ENCODE measurements around the gene UIMC1. TPM values are rescaled to one million over a fixed set of nuclear protein-coding genes. Genes with fewer than 3 reads are reported as not detected.

Gene UIMC1
- total RNA-seq, 1 donor from 2014 or later: 42.2 TPM

DNA sequence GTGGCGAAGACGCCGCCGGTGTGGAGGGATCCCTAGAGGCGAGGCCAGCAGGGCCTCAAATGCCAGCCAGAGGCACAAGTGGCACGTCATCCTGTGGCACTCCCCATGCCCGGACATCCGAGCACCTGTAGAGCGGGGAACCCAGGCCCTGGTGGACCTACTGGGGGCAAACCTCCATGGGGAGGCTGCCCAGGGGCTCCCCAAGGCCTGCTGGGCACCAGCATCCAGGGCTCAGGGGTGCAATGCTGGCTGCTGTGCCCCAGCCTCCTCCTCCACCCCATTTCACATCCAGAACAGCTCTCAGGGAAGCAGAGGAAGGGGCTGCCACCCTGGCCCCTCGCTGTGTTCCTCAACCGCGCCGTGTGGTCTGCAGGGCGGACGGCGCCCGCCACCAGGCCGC is 151.0 kb downstream of the UIMC1 start:
- no peaks in the 10 kb centered on the region for H3K4me1 ChIP-seq
- TF ChIP-seq POLR2AphosphoS5 (IDR thresholded peaks at IDR 0.05; ENCODE audit: insufficient read depth in 1 of 2, low read depth in 1 of 2) (no peak), POLR2A (IDR thresholded peaks at IDR 0.05) (no peak)
- TF ChIP-seq, protein P1, sequence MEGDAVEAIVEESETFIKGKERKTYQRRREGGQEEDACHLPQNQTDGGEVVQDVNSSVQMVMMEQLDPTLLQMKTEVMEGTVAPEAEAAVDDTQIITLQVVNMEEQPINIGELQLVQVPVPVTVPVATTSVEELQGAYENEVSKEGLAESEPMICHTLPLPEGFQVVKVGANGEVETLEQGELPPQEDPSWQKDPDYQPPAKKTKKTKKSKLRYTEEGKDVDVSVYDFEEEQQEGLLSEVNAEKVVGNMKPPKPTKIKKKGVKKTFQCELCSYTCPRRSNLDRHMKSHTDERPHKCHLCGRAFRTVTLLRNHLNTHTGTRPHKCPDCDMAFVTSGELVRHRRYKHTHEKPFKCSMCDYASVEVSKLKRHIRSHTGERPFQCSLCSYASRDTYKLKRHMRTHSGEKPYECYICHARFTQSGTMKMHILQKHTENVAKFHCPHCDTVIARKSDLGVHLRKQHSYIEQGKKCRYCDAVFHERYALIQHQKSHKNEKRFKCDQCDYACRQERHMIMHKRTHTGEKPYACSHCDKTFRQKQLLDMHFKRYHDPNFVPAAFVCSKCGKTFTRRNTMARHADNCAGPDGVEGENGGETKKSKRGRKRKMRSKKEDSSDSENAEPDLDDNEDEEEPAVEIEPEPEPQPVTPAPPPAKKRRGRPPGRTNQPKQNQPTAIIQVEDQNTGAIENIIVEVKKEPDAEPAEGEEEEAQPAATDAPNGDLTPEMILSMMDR (IDR thresholded peaks at IDR 0.05): no peak
- intact Hi-C loops (cut with DNase I): no loop called here
- no peaks in the 10 kb centered on the region for H3K27me3 ChIP-seq
- H3K27ac ChIP-seq: no peak overlapping the region
- no peaks in the 10 kb centered on the region for H3K36me3 ChIP-seq
- H3K4me3 ChIP-seq: no peak overlapping the region
- no peak for DNase-seq (ENCODE audit: extremely low spot score in 2 of 2)
- no peaks in the 10 kb centered on the region for H3K9me3 ChIP-seq

Other genes starting within 250 kb of the UIMC1 start
- not detected for gene UNC5A, start 196.2 kb downstream of the UIMC1 start, total RNA-seq
- 7.4 TPM for gene HK3, start 107.4 kb downstream of the UIMC1 start, total RNA-seq
- gene ZNF346, start 15.9 kb upstream of the UIMC1 start, total RNA-seq: 52.1 TPM
- 12.0 TPM for gene FGFR4, start 80.1 kb upstream of the UIMC1 start, total RNA-seq
- gene NSD1, start 127.0 kb upstream of the UIMC1 start, total RNA-seq: 45.4 TPM

Data from vagina (tissue), 2 donors.